ENCODE data around the gene SDHAF1. TPM values are rescaled to one million over a fixed set of nuclear protein-coding genes. Genes with fewer than 3 reads are reported as not detected.

SDHAF1 gene
- total RNA-seq, 1 experiment from 2014 or later, result 16.0 TPM

GRCh38 chr19:36009220-36009619 lies 14.2 kb downstream of the SDHAF1 start:
- Histone ChIP-seq H3K18ac (ENCODE audit: insufficient read length, low read depth, low read length) (peak overlapping the region; percentile 80), H3K4me2 (ENCODE audit: insufficient read depth, insufficient read length, low read length) (peak overlapping the region; percentile 26), H3K4me1 (ENCODE audit: insufficient read depth, low read length) (no peaks in the 10 kb centered on the region), H3K56ac (ENCODE audit: insufficient read length, low read depth, low read length) (no peak overlapping the region), H2BK5ac (ENCODE audit: insufficient read length, low read length) (no peak overlapping the region), H3K27ac (ENCODE audit: insufficient read length, low read depth, low read length) (no peak overlapping the region), H2BK20ac (ENCODE audit: low read depth, low read length, poor library complexity, severe bottlenecking) (no peak overlapping the region), H3K79me1 (ENCODE audit: insufficient read depth, low read depth, low read length, poor library complexity, severe bottlenecking) (no peaks in the 10 kb centered on the region), H3T11ph (ENCODE audit: low read length) (no peak overlapping the region), H3K23ac (ENCODE audit: insufficient read length, low read depth, low read length) (no peak overlapping the region), H3K4ac (ENCODE audit: low read depth, low read length) (no peak overlapping the region), H3K79me2 (ENCODE audit: insufficient read depth, low read length) (no peaks in the 10 kb centered on the region), H2AFZ (ENCODE audit: low read length) (no peak overlapping the region), H4K8ac (replicated peaks; ENCODE audit: insufficient read length, low read depth, low read length) (no peak overlapping the region), H3K23me2 (ENCODE audit: insufficient read length, low read depth, low read length, poor library complexity, severe bottlenecking) (peaks cover 20% of the 10 kb centered on the region), H3K27me3 (ENCODE audit: insufficient read depth, low read length) (no peaks in the 10 kb centered on the region), H3K14ac (ENCODE audit: insufficient read depth, low read length) (no peak overlapping the region), H2BK15ac (ENCODE audit: low read depth, low read length) (no peak overlapping the region), H3K9me3 (ENCODE audit: control insufficient read depth, low read depth, low read length) (no peaks in the 10 kb centered on the region), H2AK5ac (ENCODE audit: insufficient read length, low read length) (no peak overlapping the region), H2BK12ac (ENCODE audit: insufficient read length, low read depth, low read length) (no peak overlapping the region), H3K9ac (ENCODE audit: extremely low read depth, insufficient read length, low read length) (no peak overlapping the region), H4K5ac (ENCODE audit: insufficient read length, low read depth, low read length) (no peak overlapping the region), H4K20me1 (ENCODE audit: control insufficient read depth, insufficient read depth, insufficient read length) (no peaks in the 10 kb centered on the region), H2BK120ac (ENCODE audit: low read depth, low read length, poor library complexity, severe bottlenecking) (no peak overlapping the region), H4K91ac (ENCODE audit: insufficient read length, low read depth, low read length) (no peak overlapping the region)
- no peaks in the 10 kb centered on the region; a peak in 2 of 5 replicates for H3K9me3 Mint-ChIP-seq
- DNase-seq, result peak; percentile 72
- H3K27me3 Mint-ChIP-seq (ENCODE audit: low read depth), result peaks cover 1% of the 10 kb centered on the region
- no peak for TF ChIP-seq CTCF (conservative IDR thresholded peaks at IDR 0.05)
- H3K27ac Mint-ChIP-seq, result peak overlapping the region in 1 of 3 experiments; percentile 52; a peak in 2 of 7 replicates
- peak overlapping the region; percentile 90 to 92 for H3K4me3 Mint-ChIP-seq
- H3K36me3 Mint-ChIP-seq (ENCODE audit: insufficient read depth in 1 of 3, low read depth in 3 of 3), result peaks cover 5 to 21% (median 17%) of the 10 kb centered on the region in 3 experiments
- WGBS (ENCODE audit: extremely low coverage, insufficient read length, low lambda C conversion rate), result no CpG with 5 or more reads among the region's 50 CpGs
- H3K4me1 Mint-ChIP-seq, result peaks cover 26 to 30% of the 10 kb centered on the region in 2 experiments

Measured in H9 (cell line).